ENCODE results near the gene SHPK. TPM values are rescaled to one million over a fixed set of nuclear protein-coding genes. Genes with fewer than 3 reads are reported as not detected.
"Not testable (repeated sequence)": the region's sequence is repeated elsewhere in the genome, so short reads cannot be mapped to it uniquely, and the experiment has no call there.

SHPK gene
- total RNA-seq, 1 donor from 2014 or later, result 4.8 TPM

- DNase-seq (ENCODE audit: low spot score), result no peak
- intact Hi-C loops (cut with DNase I), result no loop called here
Observed at GRCh38 chr17:3596804-3597464, 39.1 kb downstream of the SHPK start.

- DNase-seq (ENCODE audit: low spot score), result no peak
- intact Hi-C loops (cut with DNase I), result no loop called here
Observed at GRCh38 chr17:3594976-3595375, 41.1 kb downstream of the SHPK start.

- intact Hi-C loops (cut with DNase I), result no loop called here
- DNase-seq (ENCODE audit: low spot score), result no peak
Observed at GRCh38 chr17:3594051-3594800, 41.8 kb downstream of the SHPK start.

DNA sequence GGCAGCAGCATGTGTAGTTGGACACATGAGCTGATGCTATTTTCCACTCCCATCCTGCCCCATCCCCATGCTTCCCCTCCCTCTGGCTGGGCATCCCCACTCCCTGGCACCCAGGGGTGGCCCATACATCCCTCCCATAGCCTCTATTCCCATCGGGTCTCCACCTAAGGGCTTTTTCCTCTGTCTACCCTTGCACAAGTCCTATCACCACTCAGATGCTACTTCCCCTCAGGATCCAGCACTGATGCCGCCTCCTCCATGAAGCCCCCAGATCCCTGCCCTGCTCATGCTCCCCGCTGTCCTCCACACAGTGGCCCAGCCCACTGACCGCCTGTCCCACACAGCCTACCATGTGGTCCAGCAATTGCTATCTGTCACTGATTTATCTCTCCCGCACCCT is 42.7 kb downstream of the SHPK start:
- intact Hi-C loops (cut with DNase I), result no loop called here
- DNase-seq (ENCODE audit: low spot score), result no peak

DNA sequence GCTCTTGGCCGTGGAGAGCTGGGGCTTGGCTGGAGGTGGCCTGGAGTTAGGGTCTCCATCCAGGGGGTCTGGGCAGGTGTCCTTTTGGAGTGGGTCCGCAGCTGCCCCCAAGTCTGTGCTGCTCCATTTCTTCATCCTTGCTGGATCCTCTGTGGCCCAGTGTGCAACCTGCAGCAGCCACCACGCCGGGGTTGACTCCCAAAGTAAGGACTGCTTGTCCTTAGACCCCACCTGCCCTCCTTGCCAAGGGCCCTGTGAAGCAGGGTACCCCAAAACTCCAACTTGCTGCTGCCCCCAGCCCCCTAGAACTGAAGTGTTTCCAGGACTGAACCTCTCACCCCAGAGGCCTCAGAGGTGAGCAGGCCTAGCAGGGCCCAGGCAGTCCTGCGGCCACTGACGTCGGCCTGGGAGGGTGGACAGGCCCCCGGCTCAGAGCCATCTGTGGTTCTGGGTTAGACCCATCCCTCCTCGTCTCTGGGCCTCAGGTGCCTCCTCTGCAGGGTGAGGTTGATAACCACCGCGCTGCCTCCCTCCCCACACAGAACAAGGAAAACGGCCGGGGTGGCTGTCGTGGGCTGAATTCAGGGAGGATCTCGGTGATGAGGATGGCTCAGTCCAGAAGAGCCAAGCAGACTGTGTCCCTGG is 43.7 kb downstream of the SHPK start:
- DNase-seq (ENCODE audit: low spot score), result no peak
- intact Hi-C loops (cut with DNase I), result no loop called here

DNA sequence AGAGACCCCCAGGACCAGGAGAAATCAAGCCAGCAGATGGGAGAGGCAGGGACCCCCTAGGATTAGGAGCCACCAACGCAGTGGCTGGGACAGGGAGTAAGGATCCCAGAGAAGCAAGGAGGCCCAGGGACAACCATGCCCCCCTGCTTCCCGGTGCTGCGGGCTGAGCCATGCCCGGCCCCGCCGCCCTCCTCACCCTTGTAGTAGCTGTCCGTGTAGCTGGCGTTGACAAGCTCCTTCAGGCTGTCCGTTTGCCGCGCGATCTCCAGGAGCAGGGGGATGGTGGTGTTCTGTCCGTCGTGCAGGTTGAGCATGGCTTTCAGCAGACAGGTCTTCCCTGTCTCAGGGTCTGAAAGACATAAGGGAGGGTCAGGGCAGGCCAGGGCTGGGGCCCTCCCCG is 45.3 kb downstream of the SHPK start:
- intact Hi-C loops (cut with DNase I), result no loop called here
- DNase-seq (ENCODE audit: low spot score), result no peak

DNA sequence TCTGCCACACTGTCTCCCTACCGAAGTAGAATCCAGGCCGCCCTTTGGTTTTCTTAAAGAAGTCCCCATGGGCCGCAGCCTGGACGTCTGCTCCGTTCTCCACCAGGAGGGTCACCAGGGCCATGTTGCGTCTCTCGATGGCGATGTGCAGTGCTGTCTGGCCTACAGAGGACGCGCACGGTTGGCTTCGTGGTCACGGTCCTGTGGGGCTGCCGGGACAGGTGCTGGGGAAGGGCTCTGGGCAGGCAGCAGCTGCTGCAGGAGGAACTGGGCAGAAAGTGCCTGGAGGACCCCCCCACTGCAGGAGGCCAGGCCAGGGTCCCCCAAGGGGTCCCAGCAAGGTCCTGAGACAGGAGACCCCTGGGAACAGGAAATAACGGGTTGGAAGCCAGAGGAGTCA is 45.8 kb downstream of the SHPK start:
- intact Hi-C loops (cut with DNase I), result no loop called here
- DNase-seq (ENCODE audit: low spot score), result no peak

DNA sequence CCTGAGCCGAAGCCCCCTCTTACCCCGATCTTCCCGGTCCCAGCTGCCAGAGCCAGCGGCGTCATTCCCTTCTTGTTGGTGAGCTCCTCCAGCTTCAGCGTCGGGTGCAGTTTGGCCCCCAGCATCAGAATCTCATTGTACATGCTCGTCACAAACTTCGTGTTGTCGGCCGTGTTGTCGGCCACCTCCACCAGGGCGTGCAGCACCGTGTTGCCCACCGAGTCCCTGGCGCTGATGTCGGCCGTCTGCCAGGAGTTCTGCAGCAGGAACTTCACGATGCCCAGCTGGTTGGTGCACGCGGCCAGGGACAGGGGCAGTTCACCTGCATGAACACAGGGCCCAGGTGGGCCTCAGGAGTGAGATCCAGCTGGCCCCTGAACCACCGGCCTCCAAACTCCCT is 46.3 kb downstream of the SHPK start:
- DNase-seq (ENCODE audit: low spot score), result no peak
- intact Hi-C loops (cut with DNase I), result no loop called here

GRCh38 chr17:3585826-3586225 is 50.2 kb downstream of the SHPK start:
- DNase-seq (ENCODE audit: low spot score), result no peak
- intact Hi-C loops (cut with DNase I), result no loop called here

DNA sequence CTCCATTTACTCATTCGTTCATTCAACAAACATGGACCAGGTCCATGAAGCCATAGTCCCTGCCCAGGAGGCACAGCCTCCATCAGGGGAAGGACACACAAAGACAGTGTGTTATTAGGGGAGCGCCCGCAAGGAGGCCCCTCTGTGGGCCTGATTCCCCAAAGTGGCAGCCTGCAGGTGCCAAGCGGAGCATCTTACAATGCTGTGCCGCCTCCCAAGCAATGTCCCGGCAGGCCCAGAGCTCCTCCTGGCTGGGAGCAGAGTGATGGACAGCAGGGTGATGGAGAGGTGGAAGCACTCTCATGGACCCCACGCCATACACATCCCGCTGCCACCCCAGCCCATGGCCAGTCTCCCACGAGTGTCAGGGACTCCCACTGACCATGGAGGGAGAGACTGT is 52.6 kb downstream of the SHPK start:
- no peak for DNase-seq (ENCODE audit: low spot score)

GRCh38 chr17:3582915-3583314 is 53.1 kb downstream of the SHPK start:
- no peak for DNase-seq (ENCODE audit: low spot score)
- intact Hi-C loops (cut with DNase I), result no loop called here

More for the DNA sequence above, 52.6 kb downstream of the SHPK start:
- intact Hi-C loops (cut with DNase I), result no loop called here

DNA sequence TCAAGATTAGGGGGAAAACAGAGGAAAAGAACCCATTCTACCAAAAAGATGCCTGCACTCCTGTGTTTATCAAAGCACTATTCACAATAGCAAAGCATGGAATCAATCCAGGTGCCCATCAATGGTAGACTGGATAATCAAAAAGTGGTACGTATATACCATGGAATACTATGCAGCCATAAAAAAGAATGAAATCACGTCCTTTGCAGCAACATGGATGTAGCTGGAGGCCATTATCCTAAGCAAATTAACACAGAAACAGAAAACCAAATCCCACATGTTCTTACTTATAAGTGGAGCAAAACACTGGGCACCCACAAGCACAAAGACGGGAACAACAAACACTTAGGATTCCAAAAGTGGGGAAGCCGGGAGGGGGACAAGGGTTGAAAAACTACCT is 57.4 kb downstream of the SHPK start:
- DNase-seq (ENCODE audit: low spot score); intact Hi-C loops (cut with DNase I): not testable (repeated sequence)

DNA sequence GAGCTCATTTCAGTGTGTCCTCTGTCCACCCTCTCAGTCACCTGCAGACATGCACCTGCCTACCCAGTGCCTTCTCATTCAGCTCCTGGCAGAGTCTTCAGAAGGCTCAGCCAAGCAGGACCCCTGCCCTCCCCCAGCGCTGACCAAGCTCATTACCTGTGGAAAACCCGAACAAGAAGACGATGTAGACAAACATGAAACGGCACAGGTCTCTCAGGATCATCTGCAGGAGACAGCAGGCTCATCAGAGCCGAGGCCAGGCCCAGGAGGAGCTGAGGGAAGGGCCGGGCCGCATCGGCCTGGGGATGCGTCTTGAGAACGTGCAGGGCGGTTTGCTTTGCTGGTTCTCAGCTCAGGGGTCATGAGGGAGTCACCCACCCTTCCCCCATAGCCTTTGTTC is 59.1 kb downstream of the SHPK start:
- intact Hi-C loops (cut with DNase I), result no loop called here
- DNase-seq (ENCODE audit: low spot score), result no peak

DNA sequence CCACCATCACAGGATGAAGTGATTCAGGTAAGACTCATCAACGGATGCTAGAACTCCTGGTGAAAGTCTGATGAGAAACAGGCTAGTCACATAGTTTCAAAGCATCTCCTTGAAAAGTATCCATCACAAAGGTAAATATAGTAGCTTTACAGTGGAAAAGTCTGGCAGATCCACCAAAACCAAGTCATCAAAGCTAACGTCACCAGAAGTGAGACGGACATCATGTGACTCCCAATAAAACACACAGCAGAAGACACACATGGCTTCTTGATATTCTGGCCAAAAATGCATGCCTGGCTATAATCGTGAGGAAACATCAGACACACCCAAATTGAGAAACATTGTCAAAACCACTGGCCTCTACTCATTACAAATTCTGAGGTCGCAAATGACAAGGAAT is 60.5 kb downstream of the SHPK start:
- no peak for DNase-seq (ENCODE audit: low spot score)
- intact Hi-C loops (cut with DNase I), result no loop called here

DNA sequence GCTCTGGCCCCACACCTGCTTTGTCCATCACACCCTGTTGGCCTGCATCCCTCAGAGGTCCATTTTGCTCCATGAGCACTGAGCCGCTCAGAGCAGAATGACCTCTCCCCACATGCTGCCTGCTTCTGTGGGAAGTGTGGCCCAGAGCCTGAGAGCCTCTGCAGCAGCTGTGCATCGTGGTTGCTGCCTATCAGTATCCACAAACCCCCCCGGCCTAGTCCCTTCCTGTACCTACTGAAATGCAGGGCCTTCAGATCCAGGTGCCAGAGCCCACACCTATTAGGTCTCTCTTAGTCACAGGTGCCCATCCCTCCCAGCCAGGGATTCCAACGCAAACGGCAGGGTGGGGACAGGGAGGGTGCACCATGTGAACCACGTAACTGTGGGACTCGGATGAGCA is 61.8 kb downstream of the SHPK start:
- intact Hi-C loops (cut with DNase I), result no loop called here
- DNase-seq (ENCODE audit: low spot score), result no peak

DNA sequence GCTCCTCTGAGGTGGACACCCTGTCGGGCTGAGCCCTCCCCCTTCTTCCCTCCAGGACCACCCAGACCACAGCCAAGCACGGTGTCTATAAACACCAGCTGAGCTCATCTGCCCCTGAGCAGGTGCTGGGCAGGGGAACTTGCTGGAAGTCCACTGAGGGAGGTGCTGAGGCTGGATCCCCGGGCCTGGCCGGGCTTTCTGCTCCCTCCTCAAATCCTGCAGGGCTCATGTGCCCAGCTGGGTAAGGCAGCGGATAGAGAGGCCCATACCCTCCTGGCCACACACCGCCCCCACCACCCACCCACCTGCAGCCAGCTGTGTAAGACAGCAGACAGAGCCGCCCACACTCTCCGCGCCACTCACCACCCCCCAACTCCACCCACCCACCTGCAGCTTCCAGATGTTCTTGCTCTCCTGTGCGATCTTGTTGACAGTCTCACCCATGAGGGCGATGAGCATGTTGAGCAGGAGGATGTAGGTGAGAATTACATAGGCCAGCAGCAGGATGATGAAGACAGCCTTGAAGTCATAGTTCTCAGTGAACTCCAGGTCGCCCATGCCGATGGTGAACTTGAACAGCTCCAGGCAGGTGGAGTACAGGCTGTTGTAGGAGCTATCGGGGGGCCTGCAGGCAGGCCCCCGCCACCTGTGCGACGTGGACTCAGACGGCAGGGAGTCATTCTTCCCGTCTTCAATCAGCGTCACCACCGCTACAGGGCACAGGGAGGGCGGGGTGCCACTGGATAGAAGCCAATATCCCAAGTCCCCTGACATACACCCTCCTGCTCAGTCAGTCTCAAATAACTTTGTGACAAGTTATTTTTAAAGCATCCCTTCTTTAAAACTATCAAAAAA is 62.6 kb downstream of the SHPK start:
- no peak for DNase-seq (ENCODE audit: low spot score)
- intact Hi-C loops (cut with DNase I), result no loop called here

GRCh38 chr17:3572231-3572630 is 63.8 kb downstream of the SHPK start:
- DNase-seq (ENCODE audit: low spot score), result no peak
- intact Hi-C loops (cut with DNase I), result no loop called here

GRCh38 chr17:3571043-3571900 is 64.8 kb downstream of the SHPK start:
- DNase-seq (ENCODE audit: low spot score), result no peak
- intact Hi-C loops (cut with DNase I), result no loop called here

GRCh38 chr17:3569534-3570137 is 66.4 kb downstream of the SHPK start:
- DNase-seq (ENCODE audit: low spot score), result no peak

More at GRCh38 chr17:3569534-3570137, 66.4 kb downstream of the SHPK start:
- intact Hi-C loops (cut with DNase I), result no loop called here
